Adrenal gland (tissue), 12 donors: ENCODE measurements around the gene SCGB1C1. TPM values are rescaled to one million over a fixed set of nuclear protein-coding genes. Genes with fewer than 3 reads are reported as not detected.

Source experiments
- DNase-seq, 7 donors: peaks; one replicate each; pipeline ENCODE4 v3.0.0-alpha.2; 2019 to 2020
- H3K27ac ChIP-seq, 5 donors: fragments of 200-600 bp; sonication (generic) in 4 of 5; 1 replicate in 3 of 5; 2 replicates in 2 of 5; pipeline versions ENCODE4 v1.5.1 to v1.8.0; 2016 to 2020; ENCODE audit warnings: mild to moderate bottlenecking in 1 of 5
- H3K27me3 ChIP-seq: fragments of 200-600 bp; 2 replicates; pipeline ENCODE4 v1.8.0; 2021
- H3K36me3 ChIP-seq, 2 donors: fragments of 200-600 bp; replicated peaks in 1 of 2; 1 replicate in 1 of 2; 2 replicates in 1 of 2; pipeline versions ENCODE4 v1.5.1 to v1.8.0; 2018 to 2022
- H3K4me1 ChIP-seq, 2 donors: fragments of 200-600 bp; replicated peaks in 1 of 2; 1 replicate in 1 of 2; 2 replicates in 1 of 2; pipeline versions ENCODE4 v1.5.1 to v1.8.0; 2018 to 2021
- H3K4me3 ChIP-seq, 4 donors: fragments of 200-600 bp; sonication (generic) in 3 of 4; one replicate each; pipeline ENCODE4 v1.5.1; 2016 to 2018
- H3K9me3 ChIP-seq, 3 donors: fragments of 200-600 bp; sonication (generic) in 1 of 3; replicated peaks in 1 of 3; 1 replicate in 2 of 3; 2 replicates in 1 of 3; pipeline versions ENCODE4 v1.5.1 to v1.8.0; 2016 to 2021
- POLR2A ChIP-seq, 2 donors: fragments of 450-650 bp; IDR thresholded peaks; one replicate each; pipeline ENCODE4 v1.6.1; 2017; ENCODE audit warnings: antibody characterized with exemption in 2 of 2, mild to moderate bottlenecking in 2 of 2, moderate library complexity in 1 of 2
- WGBS, 4 donors: extraction: QIAGEN DNeasy Blood & Tissue Kit in 2 of 4; methylation state at CpG; one replicate each; pipeline versions ENCODE4 v1.1.5 to v1.1.7; 2013 to 2017; 5-methylcytosine and 5-hydroxymethylcytosine counted together
- intact Hi-C, 2 donors: fragments of 100-400 bp; cut with DNase I; formaldehyde crosslinking; loops; one replicate each; pipeline versions ENCODE4 v1.14.1 to v1.15.0; 2022 to 2023
- polyA plus RNA-seq, 3 donors: library from polyadenylated mRNA; stranded (reverse); fragments of 200-250 nt in 2 of 3; fragments of 350-450 nt in 1 of 3; fragmentation: Illumina TruSeq in 1 of 3; extraction: RNeasy Lipid Tissue Mini Kit (QIAGEN cat#74804) in 1 of 3; gene quantifications; one replicate each; pipeline ENCODE4 v1.2.3, GENCODE V29; 2013 to 2014
- total RNA-seq, 9 donors: library from RNA; depleted of rRNA in 4 of 9; stranded (reverse); fragments of >200 nt in 4 of 9; fragments of 120-200 nt in 1 of 9; fragmentation: NEBNext Ultra II Directional in 1 of 9; extraction: Animal tissue kit (Norgen Biotek cat#: 25700) in 1 of 9; gene quantifications; one replicate each; pipeline versions ENCODE4 v1.1.0 to v1.2.4, GENCODE V29; 2013 to 2023
- TF ChIP-seq, protein P1 (sequence below), 6 experiments: fragments of 450-650 bp in 4 of 6; fragments of 200-600 bp in 2 of 6; sonication (generic) in 1 of 6; IDR thresholded peaks; 1 replicate in 5 of 6; 2 replicates in 1 of 6; pipeline versions ENCODE4 v1.5.1 to v1.8.0; 2016 to 2021; ENCODE audit warnings: antibody characterized with exemption in 6 of 6, mild to moderate bottlenecking in 2 of 6, moderate library complexity in 1 of 6
- donor health status: healthy with polysubstance abuse.
- donor health status: Bipolar disorder and iron deficiency.
- donor health status: DM: yes; HTN: yes; CAD: no.
- donor health status: DM: no; HTN: no; CAD: no.
- donor health status: DM: no; HTN: no; CAD: no.
- donor health status: DM: yes; HTN: yes; CAD: no.

Gene SCGB1C1
- total and polyA plus RNA-seq, 12 donors = not detected

DNA sequence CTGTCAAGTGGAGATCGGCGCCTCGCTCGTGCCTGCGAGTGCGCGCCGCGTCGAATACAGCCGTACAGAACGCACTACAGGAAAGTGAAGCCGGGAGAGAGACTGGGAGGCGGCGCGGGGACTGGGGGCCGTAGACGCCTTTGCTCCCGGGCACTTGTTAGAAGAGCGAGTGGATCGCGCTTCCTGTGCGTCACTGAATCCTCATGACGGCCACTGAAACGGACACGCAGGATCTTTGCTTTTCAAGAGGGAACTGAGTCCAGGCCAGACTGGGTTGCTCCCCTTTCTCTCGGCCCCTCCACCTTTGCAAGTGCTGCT, 14.9 kb downstream of the SCGB1C1 start:
- peaks cover 0 to 60% of the 10 kb centered on the region in 2 donors for H3K36me3 ChIP-seq
- DNase-seq = peak in 6 of 7 donors; percentile 60 to 85 (median 64)
- WGBS, 4 donors = 0 to 5% (median 0%) methylated on average over 4 to 27 of the region's 27 CpGs
- H3K9me3 ChIP-seq = no peaks in the 10 kb centered on the region
- H3K4me1 ChIP-seq = peaks cover 19 to 44% of the 10 kb centered on the region in 2 donors
- intact Hi-C loops = no loop called here
- H3K4me3 ChIP-seq = peak overlapping the region; percentile 36 to 98 (median 70)
- no peaks in the 10 kb centered on the region for H3K27me3 ChIP-seq
- TF ChIP-seq, protein P1, sequence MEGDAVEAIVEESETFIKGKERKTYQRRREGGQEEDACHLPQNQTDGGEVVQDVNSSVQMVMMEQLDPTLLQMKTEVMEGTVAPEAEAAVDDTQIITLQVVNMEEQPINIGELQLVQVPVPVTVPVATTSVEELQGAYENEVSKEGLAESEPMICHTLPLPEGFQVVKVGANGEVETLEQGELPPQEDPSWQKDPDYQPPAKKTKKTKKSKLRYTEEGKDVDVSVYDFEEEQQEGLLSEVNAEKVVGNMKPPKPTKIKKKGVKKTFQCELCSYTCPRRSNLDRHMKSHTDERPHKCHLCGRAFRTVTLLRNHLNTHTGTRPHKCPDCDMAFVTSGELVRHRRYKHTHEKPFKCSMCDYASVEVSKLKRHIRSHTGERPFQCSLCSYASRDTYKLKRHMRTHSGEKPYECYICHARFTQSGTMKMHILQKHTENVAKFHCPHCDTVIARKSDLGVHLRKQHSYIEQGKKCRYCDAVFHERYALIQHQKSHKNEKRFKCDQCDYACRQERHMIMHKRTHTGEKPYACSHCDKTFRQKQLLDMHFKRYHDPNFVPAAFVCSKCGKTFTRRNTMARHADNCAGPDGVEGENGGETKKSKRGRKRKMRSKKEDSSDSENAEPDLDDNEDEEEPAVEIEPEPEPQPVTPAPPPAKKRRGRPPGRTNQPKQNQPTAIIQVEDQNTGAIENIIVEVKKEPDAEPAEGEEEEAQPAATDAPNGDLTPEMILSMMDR (IDR thresholded peaks at IDR 0.05) = no peak
- no peak for TF ChIP-seq POLR2A (IDR thresholded peaks at IDR 0.05)
- H3K27ac ChIP-seq = peak overlapping the region; percentile 97 to 99 (median 99)

DNA sequence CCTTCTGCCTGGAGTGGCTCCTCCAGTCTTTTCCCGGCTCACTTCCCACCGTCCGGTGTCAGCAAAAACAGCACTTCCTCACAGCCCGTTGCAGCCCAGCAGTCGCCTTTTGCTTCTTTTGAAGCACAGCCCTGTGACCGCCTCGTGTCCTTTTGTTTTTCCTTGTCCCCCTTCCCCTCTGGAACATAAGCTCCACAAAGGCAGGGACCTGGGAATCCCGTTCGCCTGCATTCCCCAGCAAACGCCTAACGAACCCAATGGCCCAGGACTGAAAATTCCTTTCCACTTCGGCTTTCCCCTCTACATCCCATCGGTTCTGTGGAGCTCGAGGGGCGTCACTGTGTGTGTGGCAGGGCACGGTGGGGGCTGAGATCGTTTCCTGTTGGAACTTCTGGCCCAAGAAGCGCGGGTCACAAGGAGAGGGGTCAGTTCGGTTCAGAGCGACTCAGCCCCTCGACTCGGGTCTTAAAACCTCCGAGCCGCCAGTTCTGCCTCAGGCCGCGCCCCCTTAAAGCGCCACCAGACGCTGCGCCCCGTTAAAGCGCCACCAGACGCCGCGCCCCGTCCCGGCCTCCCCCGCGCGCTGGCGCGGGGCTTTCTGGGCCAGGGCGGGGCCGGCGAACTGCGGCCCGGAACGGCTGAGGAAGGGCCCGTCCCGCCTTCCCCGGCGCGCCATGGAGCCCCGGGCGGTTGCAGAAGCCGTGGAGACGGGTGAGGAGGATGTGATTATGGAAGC, 15.5 kb downstream of the SCGB1C1 start:
- H3K36me3 ChIP-seq = peaks cover 0 to 60% of the 10 kb centered on the region in 2 donors
- H3K27ac ChIP-seq = peak overlapping the region; percentile 97 to 99 (median 99)
- H3K27me3 ChIP-seq = no peaks in the 10 kb centered on the region
- intact Hi-C loops = no loop called here
- H3K4me3 ChIP-seq = peak overlapping the region; percentile 36 to 98 (median 70)
- no peaks in the 10 kb centered on the region for H3K9me3 ChIP-seq
- DNase-seq = peak; percentile 75 to 89 (median 83)
- 0 to 1% (median 1%) methylated on average over 29 to 57 of the region's 57 CpGs for WGBS, 4 donors
- TF ChIP-seq, protein P1 (IDR thresholded peaks at IDR 0.05) = no peak
- TF ChIP-seq POLR2A (IDR thresholded peaks at IDR 0.05) = peak; percentile 60 to 78
- peaks cover 19 to 44% of the 10 kb centered on the region in 2 donors for H3K4me1 ChIP-seq

DNA sequence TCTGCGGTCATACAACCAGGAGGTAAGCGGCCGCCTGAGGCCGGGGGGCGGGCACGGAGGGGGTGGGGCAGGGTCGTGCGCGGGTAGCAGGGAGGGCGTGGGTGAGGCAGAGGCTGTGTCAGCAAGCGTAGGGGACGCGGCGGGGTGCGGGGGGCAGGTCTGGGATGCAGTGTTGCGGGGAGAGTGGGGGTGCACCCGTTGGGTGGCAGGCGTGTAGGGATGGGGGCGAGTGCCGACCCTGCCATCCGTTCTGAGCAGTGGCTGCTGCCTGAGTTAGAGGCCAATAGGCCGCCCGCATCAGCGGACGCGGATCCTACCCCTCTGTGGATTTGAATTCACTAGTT, 16.0 kb downstream of the SCGB1C1 start:
- Histone ChIP-seq H3K27me3 (no peaks in the 10 kb centered on the region), H3K4me3 (peak overlapping the region; percentile 4 to 98 (median 62)), H3K4me1 (peaks cover 19 to 41% of the 10 kb centered on the region in 2 donors), H3K36me3 (peaks cover 0 to 61% of the 10 kb centered on the region in 2 donors), H3K27ac (peak overlapping the region; percentile 97 to 99 (median 99)), H3K9me3 (no peaks in the 10 kb centered on the region)
- WGBS, 4 donors = 0 to 2% (median 0%) methylated on average over 8 to 26 of the region's 26 CpGs; no CpG with 5 or more reads in 1 of the 4 donors
- DNase-seq = peak in 4 of 7 donors; percentile 34 to 56 (median 50)
- TF ChIP-seq, protein P1 (IDR thresholded peaks at IDR 0.05) = no peak
- TF ChIP-seq POLR2A (IDR thresholded peaks at IDR 0.05) = no peak
- intact Hi-C loops = no loop called here

DNA sequence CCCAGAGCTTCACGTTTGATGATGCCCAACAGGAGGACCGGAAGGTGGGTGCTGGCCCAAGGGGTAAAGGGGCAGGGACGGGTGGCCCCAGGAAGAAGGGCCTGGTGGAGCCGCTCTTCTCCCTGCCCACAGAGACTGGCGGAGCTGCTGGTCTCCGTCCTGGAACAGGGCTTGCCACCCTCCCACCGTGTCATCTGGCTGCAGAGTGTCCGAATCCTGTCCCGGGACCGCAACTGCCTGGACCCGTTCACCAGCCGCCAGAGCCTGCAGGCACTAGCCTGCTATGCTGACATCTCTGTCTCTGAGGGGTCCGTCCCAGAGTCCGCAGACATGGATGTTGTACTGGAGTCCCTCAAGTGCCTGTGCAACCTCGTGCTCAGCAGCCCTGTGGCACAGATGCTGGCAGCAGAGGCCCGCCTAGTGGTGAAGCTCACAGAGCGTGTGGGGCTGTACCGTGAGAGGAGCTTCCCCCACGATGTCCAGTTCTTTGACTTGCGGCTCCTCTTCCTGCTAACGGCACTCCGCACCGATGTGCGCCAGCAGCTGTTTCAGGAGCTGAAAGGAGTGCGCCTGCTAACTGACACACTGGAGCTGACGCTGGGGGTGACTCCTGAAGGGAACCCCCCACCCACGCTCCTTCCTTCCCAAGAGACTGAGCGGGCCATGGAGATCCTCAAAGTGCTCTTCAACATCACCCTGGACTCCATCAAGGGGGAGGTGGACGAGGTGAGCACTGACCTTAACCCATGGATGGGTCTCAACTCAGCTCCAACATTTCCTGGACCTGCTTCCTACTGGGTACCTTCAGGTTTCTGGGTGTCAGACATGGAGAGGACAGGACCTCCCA, 16.6 kb downstream of the SCGB1C1 start:
- DNase-seq = peak in 3 of 7 donors; percentile 25 to 58 (median 33)
- Histone ChIP-seq H3K9me3 (no peaks in the 10 kb centered on the region), H3K27ac (peak overlapping the region in 4 of 5 donors; percentile 97 to 99 (median 98)), H3K27me3 (no peaks in the 10 kb centered on the region), H3K36me3 (peaks cover 0 to 61% of the 10 kb centered on the region in 2 donors), H3K4me3 (peak overlapping the region in 3 of 4 donors; percentile 4 to 98 (median 92)), H3K4me1 (peaks cover 19 to 38% of the 10 kb centered on the region in 2 donors)
- intact Hi-C loops = no loop called here
- 45 to 77% (median 49%) methylated on average over 10 to 29 of the region's 29 CpGs for WGBS, 4 donors
- TF ChIP-seq, protein P1 (IDR thresholded peaks at IDR 0.05) = no peak
- no peak for TF ChIP-seq POLR2A (IDR thresholded peaks at IDR 0.05)
